ENCODE data around the gene DCUN1D1.

- TF ChIP-seq SP1 (IDR thresholded peaks at IDR 0.05) (no peak), FOXM1 (IDR thresholded peaks at IDR 0.05; ENCODE audit: borderline replicate concordance) (no peak), PKNOX1 (IDR thresholded peaks at IDR 0.05) (no peak), SUZ12 (IDR thresholded peaks at IDR 0.05) (no peak), ELF4 (IDR thresholded peaks at IDR 0.05) (no peak), BHLHE40 (IDR thresholded peaks at IDR 0.05; ENCODE audit: borderline replicate concordance) (no peak), FOXK2 (IDR thresholded peaks at IDR 0.05) (no peak), ZNF384 (IDR thresholded peaks at IDR 0.05) (no peak), ARNT (IDR thresholded peaks at IDR 0.05) (no peak), CTBP1 (IDR thresholded peaks at IDR 0.05; ENCODE audit: borderline replicate concordance) (no peak), TARDBP (IDR thresholded peaks at IDR 0.05) (no peak), LEF1 (IDR thresholded peaks at IDR 0.05; ENCODE audit: borderline replicate concordance) (no peak)
Observed at GRCh38 chr3:182921665-182922355, 58.5 kb downstream of the DCUN1D1 start.
